Brain pericyte (primary cell): ENCODE measurements around the gene FSD2.
"Not testable (repeated sequence)": the region's sequence is repeated elsewhere in the genome, so short reads cannot be mapped to it uniquely, and the experiment has no call there.

Experiments
- DNase-seq: peaks from one replicate; pipeline ENCODE4 v3.0.0-alpha.2; 2012; ENCODE audit warnings: low read depth, low spot score

The FSD2 gene

DNA sequence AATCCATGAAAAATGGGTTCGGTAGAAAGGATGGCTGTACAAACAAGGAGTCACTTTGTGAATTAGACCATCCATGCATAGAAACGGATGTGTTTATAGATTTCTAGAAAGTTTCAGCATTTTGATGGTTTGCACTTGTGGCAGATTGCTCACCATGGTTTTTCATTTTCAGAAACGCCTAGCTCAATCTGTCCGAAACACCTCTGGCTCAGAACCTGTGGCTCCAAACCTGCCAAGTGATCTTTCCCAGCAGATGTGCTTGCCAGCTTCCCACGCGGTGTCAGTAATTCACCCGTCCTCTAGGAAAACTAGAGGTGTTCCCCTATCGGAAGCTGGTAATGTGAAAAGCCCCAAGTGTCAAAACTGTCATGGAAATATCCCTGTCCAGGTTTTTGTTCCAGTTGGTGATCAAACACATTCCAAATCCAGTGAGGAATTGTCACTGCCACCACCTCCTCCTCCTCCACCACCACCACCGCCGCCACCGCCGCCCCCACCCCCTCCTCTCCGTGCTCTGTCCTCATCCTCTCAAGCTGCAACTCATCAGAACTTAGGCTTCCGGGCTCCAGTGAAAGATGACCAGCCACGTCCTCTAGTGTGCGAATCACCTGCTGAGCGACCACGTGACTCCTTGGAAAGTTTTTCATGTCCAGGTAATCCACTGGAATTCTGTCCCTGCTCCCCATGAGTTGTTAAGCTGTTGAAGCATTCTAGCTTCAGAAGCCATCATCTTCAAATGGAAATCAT, 24.7 kb upstream of the FSD2 start:
- no peak for DNase-seq

DNA sequence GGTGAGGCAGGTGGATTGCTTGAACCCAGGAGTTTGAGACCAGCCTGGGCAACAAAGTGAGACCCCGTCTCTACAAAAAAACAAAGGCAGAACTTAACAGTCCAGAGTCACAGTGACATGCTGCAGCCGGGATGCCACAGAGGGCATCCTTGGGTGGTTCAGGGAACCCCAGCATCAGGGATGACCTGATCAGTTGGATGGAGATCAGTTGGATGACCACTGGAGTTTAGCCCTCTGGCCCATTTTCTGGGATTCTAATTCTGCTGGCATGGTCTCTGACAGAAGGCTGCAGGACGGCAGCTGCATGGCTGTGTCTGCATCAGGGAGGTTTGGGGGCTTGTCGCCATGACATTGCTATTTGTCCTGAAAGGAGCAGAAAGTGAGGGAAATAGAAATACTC, 23.4 kb upstream of the FSD2 start:
- DNase-seq, result no peak

DNA sequence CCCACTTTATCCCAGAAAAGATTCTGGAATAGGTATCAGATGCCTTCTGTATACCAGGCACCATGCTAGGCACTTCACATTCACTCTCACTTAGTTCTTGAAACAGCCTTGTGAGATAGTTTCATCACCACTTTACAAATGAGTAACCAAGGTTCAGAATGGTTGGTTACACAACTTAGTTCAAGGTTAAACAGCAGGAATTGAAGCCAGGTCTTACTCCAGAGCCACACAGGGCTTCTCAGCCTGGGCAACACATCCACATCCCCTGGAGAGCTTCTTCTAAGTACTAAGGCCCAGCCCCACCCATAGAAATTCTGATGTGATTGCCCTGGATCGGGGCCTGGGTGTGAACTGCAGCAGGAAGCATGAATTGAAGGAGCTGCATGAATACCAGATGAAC, 22.2 kb upstream of the FSD2 start:
- DNase-seq, result no peak

DNA sequence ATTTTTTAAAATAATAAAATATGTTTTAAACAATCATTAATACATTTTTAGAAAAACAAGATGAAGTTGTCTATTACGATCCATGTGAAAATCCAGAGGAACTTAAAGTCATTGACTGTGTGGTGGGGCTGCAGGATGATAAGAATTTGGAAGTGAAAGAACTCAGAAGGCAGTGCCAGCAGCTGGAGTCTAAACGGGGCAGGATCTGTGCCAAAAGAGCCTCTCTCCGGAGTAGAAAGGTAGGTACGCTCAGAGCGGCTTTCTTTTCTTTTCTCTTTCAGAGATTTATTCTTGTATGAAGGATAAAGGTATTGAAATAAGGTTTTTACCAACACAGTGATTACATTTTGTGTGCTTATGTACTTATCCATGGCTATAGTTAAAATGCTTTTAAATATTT, 17.2 kb upstream of the FSD2 start:
- DNase-seq, result no peak

DNA sequence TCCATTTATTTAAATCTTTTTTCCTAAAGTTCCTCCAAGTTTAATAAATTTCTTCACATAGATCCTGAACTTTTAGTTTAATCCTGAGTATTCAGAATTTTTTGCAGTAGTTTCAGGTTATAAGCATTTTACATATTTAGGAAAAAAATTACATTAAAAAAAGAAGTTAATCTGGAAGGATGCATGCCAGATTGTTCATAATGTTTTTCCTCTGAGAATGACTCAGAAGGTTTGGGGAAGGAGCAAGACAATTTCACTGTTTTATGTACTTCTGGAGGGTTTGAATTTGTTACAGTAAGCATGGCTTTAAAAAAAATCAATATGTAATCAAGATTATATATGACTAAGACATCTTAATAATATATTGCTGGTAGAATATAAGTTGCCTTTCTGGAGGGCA, 16.0 kb upstream of the FSD2 start:
- DNase-seq, result not testable (repeated sequence)

DNA sequence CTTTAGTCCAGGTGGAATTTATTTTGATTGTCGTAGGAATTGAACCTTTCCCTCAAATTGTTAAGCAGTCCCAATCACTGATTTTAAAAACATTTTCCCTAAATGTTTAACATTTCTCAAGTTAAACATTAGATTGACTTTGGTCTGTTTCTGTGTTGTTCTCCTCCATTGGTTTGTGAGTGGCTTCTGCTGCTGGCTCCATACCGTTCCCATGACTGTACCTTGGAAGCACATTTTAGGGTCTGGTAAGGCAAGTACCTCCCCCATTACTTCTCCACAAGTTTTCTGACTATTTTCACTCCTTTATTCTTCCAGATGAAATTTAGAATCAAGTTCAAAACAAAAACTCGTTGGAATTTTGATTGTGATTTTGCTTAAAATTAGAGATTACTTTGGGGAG, 15.5 kb upstream of the FSD2 start:
- not testable (repeated sequence) for DNase-seq

DNA sequence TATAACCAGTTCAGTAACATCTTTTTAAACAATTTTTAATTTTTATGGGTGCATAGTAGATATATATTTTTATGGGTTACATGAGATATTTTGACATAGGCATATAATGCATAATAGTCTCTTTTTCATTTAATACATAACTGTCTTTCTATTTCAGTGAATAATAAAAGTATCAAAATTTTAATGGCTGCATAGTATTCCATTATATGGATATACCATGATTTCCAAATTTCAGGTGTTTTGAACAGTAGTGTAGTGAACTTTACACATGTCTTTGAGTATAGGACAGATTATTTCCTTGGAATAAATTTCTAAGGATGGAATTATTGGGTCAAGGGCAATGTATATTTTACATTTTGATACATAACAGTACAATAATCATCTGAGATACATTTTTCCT, 14.3 kb upstream of the FSD2 start:
- no peak for DNase-seq

DNA sequence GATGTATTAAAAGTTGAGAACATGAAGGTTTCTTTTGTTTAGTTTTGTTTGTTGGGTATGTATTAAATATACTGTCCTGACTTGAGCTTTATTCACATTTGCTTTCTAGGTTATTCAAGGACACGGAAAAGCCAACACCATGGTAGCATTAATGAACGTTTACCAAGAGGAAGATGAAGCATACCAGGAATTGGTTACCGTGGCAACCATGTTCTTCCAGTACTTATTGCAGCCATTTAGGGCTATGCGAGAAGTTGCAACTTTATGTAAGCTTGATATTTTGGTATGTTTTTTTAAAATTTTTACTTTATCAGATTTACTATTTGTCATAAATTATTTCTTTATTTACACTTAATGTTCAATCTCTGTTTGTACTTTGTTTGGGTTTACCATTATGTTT, 7.1 kb upstream of the FSD2 start:
- no peak for DNase-seq

DNA sequence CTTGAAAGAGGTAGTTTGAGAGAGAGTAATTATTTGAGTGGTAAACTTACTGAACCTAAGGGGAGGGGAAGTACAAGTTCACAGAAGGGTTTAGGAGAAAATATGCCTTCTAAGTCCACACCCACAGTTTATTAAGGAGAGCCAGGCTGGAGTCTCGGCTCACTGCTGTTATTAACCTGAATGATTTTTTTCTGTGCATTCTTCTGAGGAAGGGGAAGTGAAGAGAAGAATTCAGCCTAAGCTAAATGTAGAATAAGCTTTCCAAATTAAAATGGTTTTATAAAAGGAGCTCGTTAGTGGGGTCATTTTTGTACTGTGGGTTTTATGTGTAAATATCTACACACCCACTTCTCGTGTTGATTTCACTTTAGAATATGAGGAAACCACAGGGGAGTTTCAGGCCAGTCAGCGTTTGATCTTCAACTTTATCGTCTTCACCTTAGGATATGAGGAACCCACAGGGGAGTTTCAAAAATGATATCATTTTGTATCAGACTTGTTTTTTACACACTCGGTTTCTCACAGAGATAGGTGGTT, 5.1 kb upstream of the FSD2 start:
- DNase-seq, result no peak

DNA sequence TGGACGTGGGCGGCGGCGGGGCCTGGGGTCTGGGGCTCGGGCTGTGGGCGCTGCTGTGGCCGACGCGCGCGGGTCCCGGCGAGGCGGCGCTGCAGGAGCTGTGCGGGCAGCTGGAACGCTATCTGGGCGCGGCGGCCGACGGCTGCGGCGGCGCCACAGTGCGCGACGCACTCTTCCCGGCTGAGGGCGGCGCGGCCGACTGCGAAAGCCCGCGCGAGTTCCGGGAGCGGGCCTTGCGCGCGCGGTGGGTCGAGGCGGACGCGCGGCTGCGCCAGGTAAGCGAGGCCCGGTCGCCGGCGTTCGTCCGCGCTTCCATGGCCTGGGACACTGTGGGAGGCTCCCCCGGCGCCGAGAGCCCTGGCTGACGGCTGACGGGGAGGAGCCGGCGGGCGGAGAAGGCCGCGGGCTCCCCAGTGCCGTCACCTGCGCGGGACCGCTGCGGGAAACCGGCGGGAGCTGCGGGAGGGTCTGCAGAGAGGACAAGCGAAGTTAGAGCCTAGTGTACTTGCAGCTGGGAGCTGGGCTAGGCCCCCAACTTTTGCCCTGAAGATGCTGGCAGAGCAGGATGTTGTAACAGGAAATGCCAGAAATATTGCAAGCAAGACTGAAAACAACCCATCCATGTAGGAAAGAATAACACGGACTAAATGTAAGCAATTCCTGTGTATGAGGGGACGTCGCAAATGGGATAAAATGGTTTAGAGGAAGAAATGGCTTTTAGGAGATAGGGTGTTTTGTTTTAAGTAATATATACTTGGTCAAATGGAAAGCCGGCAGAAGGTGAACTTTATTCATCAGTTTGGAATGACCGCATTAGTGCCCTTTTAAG, 4.4 kb upstream of the FSD2 start:
- no peak for DNase-seq

DNA sequence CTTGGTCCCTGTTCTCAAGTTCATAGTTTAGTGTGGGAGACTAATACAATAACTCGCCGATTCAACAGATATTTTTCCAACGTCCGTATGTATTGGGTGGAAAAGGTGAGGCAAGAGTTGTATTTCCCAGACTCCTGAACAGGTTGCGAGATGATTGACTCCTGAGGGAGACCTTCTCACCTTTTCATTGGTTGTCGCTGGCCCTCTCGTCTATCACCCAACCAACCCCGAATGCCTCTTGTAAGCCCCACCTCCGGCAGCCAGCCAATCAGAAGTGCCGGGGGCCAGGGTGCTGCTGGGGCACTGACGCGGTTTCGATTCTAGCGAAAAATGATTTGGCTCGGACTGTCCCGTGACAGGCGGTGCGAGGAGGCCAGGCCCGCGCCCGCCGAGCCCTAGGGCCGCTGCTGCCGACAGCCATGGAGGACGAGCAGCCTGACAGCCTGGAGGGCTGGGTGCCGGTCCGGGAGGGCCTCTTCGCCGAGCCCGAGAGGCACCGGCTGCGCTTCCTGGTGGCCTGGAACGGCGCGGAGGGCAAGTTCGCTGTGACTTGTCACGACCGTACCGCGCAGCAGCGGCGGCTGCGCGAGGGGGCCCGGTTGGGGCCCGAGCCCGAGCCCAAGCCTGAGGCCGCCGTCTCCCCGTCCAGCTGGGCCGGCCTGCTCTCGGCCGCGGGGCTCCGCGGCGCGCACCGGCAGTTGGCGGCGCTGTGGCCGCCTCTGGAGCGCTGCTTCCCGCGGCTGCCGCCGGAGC, 3.6 kb upstream of the FSD2 start, which contains the start of gene WHAMM:
WHAMM (plus strand) TSS at position 321 of the 753 bp plus-strand sequence; CDS start at position 420, 99 bp downstream.
- peak; percentile 86 for DNase-seq

DNA sequence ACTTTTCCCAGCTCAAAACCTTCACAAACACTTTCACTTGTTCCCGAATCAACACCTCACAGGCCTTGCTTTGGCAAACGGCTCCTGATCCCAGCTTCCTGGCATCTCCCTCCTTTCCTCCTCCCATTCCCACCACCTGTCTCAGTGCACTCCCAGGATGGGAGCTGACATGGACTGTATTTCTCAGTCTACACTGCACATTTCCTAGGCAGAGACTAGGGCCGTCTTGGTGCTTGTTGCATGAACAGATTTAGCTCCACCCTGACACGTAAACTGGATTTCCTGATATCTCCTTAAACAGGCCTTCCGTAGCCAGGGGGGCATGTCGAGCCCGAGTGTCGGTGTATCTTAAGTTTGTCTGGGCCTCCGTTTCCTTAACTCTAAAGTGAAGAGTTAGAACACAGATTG, 2.8 kb upstream of the FSD2 start:
- no peak for DNase-seq

DNA sequence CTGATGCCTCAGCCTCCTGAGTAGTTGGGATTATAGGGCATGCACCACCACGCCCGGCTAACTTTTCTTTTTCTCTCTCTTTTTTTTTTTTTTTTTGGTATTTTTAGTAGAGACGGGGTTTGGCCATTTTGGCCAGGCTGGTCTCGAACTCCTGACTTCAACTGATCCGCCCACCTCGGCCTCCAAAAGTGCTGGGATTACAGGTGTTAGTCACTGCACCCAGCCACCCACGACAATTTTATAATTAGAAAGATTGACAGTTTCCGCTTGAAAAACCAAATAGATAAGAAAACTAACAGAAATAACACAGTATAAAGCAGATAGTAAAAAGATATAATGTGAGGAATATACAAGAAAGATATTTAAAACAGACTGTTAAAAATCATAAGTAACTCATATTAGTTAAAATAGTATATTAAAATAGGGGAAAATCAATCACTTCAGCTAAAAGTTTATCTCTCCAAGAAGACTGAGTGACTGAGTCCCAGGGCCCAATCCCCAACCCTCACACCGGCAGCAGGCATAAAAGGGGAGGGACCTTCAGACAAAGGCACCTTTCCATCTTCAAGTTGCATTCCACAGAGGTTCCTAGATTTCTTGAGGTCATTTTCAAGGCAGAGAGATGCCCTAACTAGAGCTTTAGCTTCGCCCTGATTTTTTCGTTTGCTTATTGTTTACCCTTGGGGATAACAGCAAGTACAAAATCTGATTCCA, 2.2 kb upstream of the FSD2 start:
- DNase-seq, result no peak

DNA sequence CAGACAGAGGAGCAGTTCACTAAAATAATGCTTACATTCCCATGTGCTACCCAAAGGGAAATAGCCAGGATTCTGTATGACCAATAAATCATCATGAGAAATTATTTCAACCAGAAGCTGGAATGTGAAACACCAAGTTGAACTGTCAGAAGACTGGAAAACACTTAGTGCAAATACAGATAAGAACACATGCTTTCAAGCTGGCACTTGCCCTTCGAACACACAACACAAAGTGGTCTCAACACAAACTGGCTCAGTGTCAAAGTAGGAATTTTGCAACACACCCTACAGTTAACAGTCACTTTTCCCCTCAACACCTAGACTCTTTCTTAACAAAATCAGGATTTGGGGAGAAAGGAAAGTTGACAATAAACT, 1.3 kb downstream of the FSD2 start:
- no peak for DNase-seq

DNA sequence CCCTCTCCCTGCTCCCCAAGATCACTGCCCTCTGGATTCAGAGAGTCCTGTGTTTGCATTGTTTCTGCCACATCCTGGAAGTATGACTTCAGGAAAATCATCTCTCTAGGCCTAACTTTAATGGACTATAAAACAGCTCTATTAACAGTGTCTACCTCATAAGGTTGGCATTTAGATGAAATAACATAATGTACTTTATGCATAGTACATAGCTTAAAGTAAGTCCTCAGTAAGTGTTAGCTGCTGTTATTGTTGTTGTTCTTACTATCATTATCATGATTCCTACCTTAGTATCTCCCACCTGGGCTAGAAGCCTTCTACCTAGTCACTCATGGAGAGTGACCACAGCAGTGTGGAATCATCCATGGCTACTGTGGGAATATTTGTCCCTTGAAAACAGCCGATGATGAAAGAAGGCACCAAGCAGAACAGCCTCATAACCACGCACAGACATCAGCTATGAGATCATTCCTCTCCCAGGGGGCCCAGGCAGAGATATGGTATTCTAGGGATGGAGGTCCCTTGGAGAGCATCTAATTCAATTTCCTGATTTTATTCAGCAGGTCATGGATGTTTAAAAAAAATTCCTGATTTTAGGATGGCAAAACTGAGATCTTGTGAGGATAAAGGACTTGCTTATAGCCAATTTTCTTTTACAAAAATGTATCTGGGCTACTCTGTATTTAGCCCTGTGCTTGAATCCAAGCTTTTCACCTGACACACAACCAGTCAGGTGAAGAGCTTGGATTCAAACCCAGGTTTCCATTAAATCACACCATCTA, 1.9 kb downstream of the FSD2 start:
- no peak for DNase-seq

DNA sequence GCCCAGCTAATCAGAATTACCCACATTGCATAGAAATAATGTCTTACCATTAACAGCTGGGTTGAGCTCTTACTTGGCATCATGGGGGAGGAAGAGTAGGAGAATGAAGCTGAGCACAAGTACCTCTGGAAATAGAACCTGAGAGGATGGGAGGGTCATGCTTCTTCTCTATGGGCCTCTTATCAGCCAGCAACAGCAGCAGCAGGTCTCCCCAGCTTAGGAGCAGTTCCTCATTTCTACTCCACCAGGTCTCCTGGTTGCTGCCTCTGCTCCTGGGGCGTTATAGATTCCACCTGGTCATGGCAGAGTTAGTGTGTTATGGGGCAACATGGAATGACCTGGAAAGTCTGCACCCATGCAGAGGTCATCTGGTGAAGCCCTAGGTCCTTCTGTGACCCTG, 3.4 kb downstream of the FSD2 start:
- no peak for DNase-seq

DNA sequence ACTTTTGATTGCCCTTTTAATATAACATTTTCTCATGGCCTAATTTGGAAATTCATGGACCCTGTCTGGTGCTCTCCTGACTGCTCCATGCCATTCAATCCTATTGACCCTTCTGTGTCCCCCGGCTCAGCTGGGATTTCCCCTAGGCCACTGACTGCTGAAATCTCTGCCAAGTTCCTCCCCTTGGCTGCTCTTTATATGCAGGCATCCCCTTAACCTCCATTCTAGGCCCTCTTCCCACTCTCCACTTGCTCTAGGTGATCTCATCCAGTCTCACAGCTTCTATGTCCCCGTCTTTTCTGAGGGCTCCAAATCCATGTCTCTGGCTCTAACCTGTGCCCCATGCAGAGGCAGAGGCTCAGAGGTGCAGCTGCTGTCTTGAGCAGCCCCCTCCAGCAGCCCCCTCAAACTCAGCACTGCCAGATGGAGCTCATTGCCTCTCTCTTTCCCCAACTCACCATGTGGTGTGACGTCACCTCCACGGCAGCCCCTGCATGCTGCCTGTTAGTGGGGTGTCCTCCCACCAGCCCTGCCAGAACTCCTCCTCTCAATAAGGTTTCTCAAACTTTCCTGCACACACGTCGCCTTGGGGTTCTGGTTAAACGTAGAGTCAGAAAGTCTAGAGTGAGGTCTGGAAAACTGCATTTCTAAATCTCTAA, 6.6 kb downstream of the FSD2 start:
- no peak for DNase-seq

DNA sequence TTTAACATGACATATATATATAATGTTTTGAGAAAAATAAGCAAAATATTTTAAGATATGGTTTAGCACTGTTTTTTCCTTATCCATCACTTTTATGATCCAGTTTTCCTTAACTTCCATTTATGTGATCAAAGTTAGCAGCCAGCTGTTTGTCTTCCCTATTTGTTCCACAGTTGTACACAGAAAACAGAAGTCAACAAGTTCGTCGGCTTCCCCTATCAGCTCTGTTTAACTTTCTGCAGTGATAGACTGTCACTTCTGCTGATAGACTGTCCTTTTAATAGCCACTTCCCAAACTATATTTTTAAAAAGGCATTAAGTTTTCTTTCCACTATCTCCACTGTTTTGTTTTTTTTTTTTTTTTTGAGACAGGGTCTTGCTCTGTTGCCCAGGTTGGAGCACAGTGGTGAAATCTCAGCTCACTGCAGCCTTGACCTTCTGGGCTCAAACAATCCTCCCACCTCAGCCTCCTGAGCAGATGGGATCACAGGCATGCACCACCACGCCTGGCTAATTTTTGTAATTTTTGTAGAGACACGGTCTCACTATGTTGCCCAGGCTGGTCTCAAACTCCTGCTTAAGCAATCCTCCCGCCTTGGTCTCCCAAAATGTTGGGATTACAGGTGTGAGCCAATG, 7.2 kb downstream of the FSD2 start:
- DNase-seq, result no peak

DNA sequence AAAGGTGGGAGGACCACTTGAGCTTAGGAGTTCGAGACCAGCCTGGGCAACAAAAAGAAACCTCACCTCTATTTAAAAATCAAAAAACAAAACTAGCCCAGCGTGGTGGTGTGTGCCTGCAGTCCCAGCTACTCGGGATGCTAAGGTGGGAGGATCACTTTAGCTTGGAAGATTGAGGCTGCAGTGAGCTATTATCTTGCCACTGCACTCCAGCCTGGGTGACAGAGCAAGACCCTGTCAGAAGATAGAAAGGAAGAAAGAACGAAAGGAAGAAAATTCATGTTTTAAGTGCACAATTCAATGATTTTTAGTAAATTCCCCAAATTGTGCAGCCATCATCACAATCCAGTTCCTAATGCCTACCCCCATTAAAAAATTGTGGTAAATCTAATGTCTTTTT, 7.8 kb downstream of the FSD2 start:
- DNase-seq, result no peak

DNA sequence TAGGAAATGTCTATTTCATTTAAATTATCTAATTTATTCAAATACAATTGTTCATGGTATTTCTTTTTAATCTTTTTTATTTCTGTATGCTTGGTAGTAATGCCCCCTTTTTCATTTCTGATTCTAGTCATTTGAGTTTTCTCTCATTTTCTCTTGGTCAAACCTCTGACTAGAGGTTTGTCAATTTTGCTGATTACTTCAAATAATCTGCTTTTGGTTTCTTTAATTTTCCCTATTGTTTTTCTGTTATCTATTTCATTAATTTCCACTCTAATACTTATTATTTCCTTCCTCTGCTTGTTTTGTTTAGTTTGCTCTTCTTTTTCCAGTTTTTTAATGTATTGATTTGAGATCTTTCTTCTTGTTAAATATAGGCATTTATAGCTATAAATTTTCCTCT, 12.1 kb downstream of the FSD2 start:
- DNase-seq, result no peak
